HepG2 (cell line): ENCODE results near the gene SOX9. TPM values are rescaled to one million over a fixed set of nuclear protein-coding genes. Genes with fewer than 3 reads are reported as not detected.
A peak's percentile ranks its signal among the peaks of the same experiment; 100 is the strongest.

Experiments
- ARNT2 ChIP-seq: sonication (generic); formaldehyde crosslinking; IDR thresholded peaks from 2 replicates; pipeline ENCODE4 v1.8.0; 2022; ENCODE audit warnings: mild to moderate bottlenecking, low read depth, missing genetic modification reagents, moderate library complexity
- ATF6 ChIP-seq: sonication (generic); formaldehyde crosslinking; conservative IDR thresholded peaks from 2 replicates; pipeline ENCODE4 v1.4.0; 2020; ENCODE audit warnings: missing genetic modification reagents
- FOXP4 ChIP-seq: sonication (generic); formaldehyde crosslinking; IDR thresholded peaks from 2 replicates; pipeline ENCODE4 v1.4.0; 2020; ENCODE audit warnings: missing genetic modification reagents
- GATAD2A ChIP-seq: IDR thresholded peaks from 2 replicates; pipeline ENCODE4 v1.6.1; 2016
- IRF9 ChIP-seq: sonication (generic); formaldehyde crosslinking; IDR thresholded peaks from 2 replicates; pipeline ENCODE4 v1.8.0; 2022; ENCODE audit warnings: missing genetic modification reagents, mild to moderate bottlenecking, borderline replicate concordance
- KDM3A ChIP-seq: IDR thresholded peaks from 2 replicates; pipeline ENCODE4 v1.6.1; 2018; ENCODE audit warnings: low read depth, missing compliant biosample characterization
- NFE2L1 ChIP-seq: sonication (generic); formaldehyde crosslinking; IDR thresholded peaks from 2 replicates; pipeline ENCODE4 v1.4.0; 2020; ENCODE audit warnings: missing genetic modification reagents, mild to moderate bottlenecking, borderline replicate concordance
- NFYB ChIP-seq: sonication (generic); formaldehyde crosslinking; IDR thresholded peaks from 2 replicates; pipeline ENCODE4 v1.4.0; 2020; ENCODE audit warnings: missing genetic modification reagents
- RARA ChIP-seq: IDR thresholded peaks from 2 replicates; pipeline ENCODE4 v1.6.1; 2016; ENCODE audit warnings: missing genetic modification reagents, missing compliant biosample characterization
- SMAD1 ChIP-seq: sonication (generic); formaldehyde crosslinking; IDR thresholded peaks from 2 replicates; pipeline ENCODE4 v1.4.0; 2020; ENCODE audit warnings: missing genetic modification reagents, low read depth, mild to moderate bottlenecking, borderline replicate concordance
- SMC3 ChIP-seq: IDR thresholded peaks from 2 replicates; pipeline ENCODE4 v1.6.1; 2011; ENCODE audit warnings: low read length, improper control_type of control experiment
- ZBTB7B ChIP-seq: sonication (generic); formaldehyde crosslinking; IDR thresholded peaks from 2 replicates; pipeline ENCODE4 v1.4.0; 2020; ENCODE audit warnings: missing genetic modification reagents
- ZFY ChIP-seq: sonication (generic); formaldehyde crosslinking; IDR thresholded peaks from 2 replicates; pipeline ENCODE4 v1.4.0; 2020; ENCODE audit warnings: missing genetic modification reagents
- ZMYM3 ChIP-seq: sonication (generic); formaldehyde crosslinking; IDR thresholded peaks from 2 replicates; pipeline ENCODE4 v1.5.1; 2020; ENCODE audit warnings: mild to moderate bottlenecking, missing genetic modification reagents
- ZNF10 ChIP-seq: sonication (generic); formaldehyde crosslinking; IDR thresholded peaks from 2 replicates; pipeline ENCODE4 v1.4.0; 2020; ENCODE audit warnings: mild to moderate bottlenecking, low read depth, missing genetic modification reagents, borderline replicate concordance
- ZNF547 ChIP-seq: sonication (generic); formaldehyde crosslinking; IDR thresholded peaks from 2 replicates; pipeline ENCODE4 v1.5.1; 2020; ENCODE audit warnings: mild to moderate bottlenecking, missing genetic modification reagents
- ZNF576 ChIP-seq: sonication (generic); formaldehyde crosslinking; IDR thresholded peaks from 2 replicates; pipeline ENCODE4 v1.4.0; 2020; ENCODE audit warnings: mild to moderate bottlenecking, missing genetic modification reagents
- ZNF597 ChIP-seq: sonication (generic); formaldehyde crosslinking; IDR thresholded peaks from 2 replicates; pipeline ENCODE4 v1.5.0; 2020; ENCODE audit warnings: missing genetic modification reagents
- ZNF614 ChIP-seq: IDR thresholded peaks from 2 replicates; pipeline ENCODE4 v1.6.1; 2018; ENCODE audit warnings: missing biosample characterization, missing genetic modification reagents, inconsistent platforms, borderline replicate concordance
- ZNF710 ChIP-seq: sonication (generic); formaldehyde crosslinking; IDR thresholded peaks from 2 replicates; pipeline ENCODE4 v1.5.0; 2020; ENCODE audit warnings: mild to moderate bottlenecking, missing genetic modification reagents, borderline replicate concordance
- polyA plus RNA-seq, 8 experiments: library from polyadenylated mRNA; depleted of rRNA in 3 of 8; stranded (reverse) in 7 of 8; unstranded in 1 of 8; fragments of >200 nt; fragmentation: Illumina TruSeq in 4 of 8; extraction: Trizol in 4 of 8; gene quantifications; 2 replicates each; pipeline versions ENCODE4 v1.2.1 to v1.2.3, GENCODE V29; 2011 to 2016; ENCODE audit warnings: low read depth in 4 of 8, missing spikeins in 1 of 8, mixed read lengths in 1 of 8; ENCODE audit not compliant: insufficient read depth in 1 of 8
- total RNA-seq, 5 experiments: library from RNA; depleted of rRNA; stranded (reverse); fragments of >200 nt; fragmentation: Illumina TruSeq; extraction: Trizol; gene quantifications; 2 replicates each; pipeline ENCODE4 v1.2.3, GENCODE V29; 2016; ENCODE audit warnings: low read depth in 1 of 5

Gene SOX9
- total and polyA plus RNA-seq, 2 of the 13 experiments (the other 11 are each of a cell fraction or from before 2014, with no cell fraction given), result 16.1 to 27.6 TPM

GRCh38 chr17:72151565-72152386 lies 31.0 kb downstream of the SOX9 start (continued):
- TF ChIP-seq ZNF576 (CRISPR knock-in tag) (no peak), IRF9 (CRISPR knock-in tag) (peak; percentile 60; the same call in 1 of the 2 replicates), ZNF597 (CRISPR knock-in tag) (no peak), GATAD2A (peak; percentile 92), SMC3 (peak; percentile 54; the same call in 1 of the 2 replicates), ZNF614 (CRISPR knock-in tag) (peak; percentile 84; the same call in 1 of the 2 replicates), NFYB (no peak), ZFY (CRISPR knock-in tag) (peak; percentile 59), ATF6 (no peak), FOXP4 (CRISPR knock-in tag) (peak; percentile 74; the same call in 1 of the 2 replicates), ZMYM3 (CRISPR knock-in tag) (peak; percentile 57; the same call in 1 of the 2 replicates), SMAD1 (CRISPR knock-in tag) (no peak), ARNT2 (CRISPR knock-in tag) (no peak), ZNF547 (CRISPR knock-in tag) (0 out of 2 replicates have a peak, but pooled peaks have one; percentile 27), RARA (CRISPR knock-in tag) (peak; percentile 80), ZNF710 (CRISPR knock-in tag) (0 out of 2 replicates have a peak, but pooled peaks have one; percentile 15), ZBTB7B (peak; percentile 78; the same call in 1 of the 2 replicates), ZNF10 (no peak), KDM3A (CRISPR knock-in tag) (0 out of 2 replicates have a peak, but pooled peaks have one; percentile 64), NFE2L1 (CRISPR knock-in tag) (no peak)
